HepG2 (cell line): ENCODE measurements around the gene TIGAR. TPM values are rescaled to one million over a fixed set of nuclear protein-coding genes. Genes with fewer than 3 reads are reported as not detected.

Source experiments
- ATAC-seq: fragments of 200-7000 bp; cut with Tn5 transposase; 3 replicates; pipeline ENCODE4 v1.9.1; 2020; ENCODE audit warnings: mild to moderate bottlenecking, moderate library complexity
- BruUV-seq: library from RNA; stranded (reverse); fragments of 400-500 nt; replicated peaks from 2 replicates; lab custom pipeline; 2021; lab: Mats Ljungman, UMichigan
- CTCF ChIA-PET: fragments of 300-600 bp; formaldehyde crosslinking; extraction: SDS; loops from one replicate; lab custom pipeline; 2021; ENCODE audit warnings: low total read pairs, inconsistent platforms, low intra/inter-chr PET ratio; lab: Yijun Ruan, JAX
- POLR2A ChIA-PET: fragments of 350-600 bp; sonication (Branson Sonifier 250); formaldehyde crosslinking; loops from one replicate; lab custom pipeline; 2020; ENCODE audit warnings: antibody characterized with exemption, inconsistent platforms; lab: Yijun Ruan, JAX
- DNase-seq: peaks from one replicate; pipeline ENCODE4 v3.0.0-alpha.2; 2015; ENCODE audit warnings: low spot score
- FAIRE-seq: peaks from 3 replicates; lab custom pipeline; 2011; peaks lifted over from hg19 to GRCh38; lab: Jason Lieb, UNC
- H2AFZ ChIP-seq: one replicate; pipeline ENCODE4 v1.6.1; 2011; ENCODE audit warnings: low read length, inconsistent platforms
- H3K27ac ChIP-seq: fragments of 300-600 bp; 3 replicates; pipeline ENCODE4 v1.8.0; 2011; ENCODE audit warnings: mixed run types, mild to moderate bottlenecking, mixed read lengths, low read length, inconsistent platforms; ENCODE audit not compliant: insufficient read depth; ENCODE audit errors: extremely low read length
- H3K27me3 ChIP-seq, 2 experiments: fragments of 200-600 bp in 1 of 2; 2 replicates in 1 of 2; 3 replicates in 1 of 2; pipeline versions ENCODE4 v1.6.0 to v1.8.0; 2011; ENCODE audit warnings: low read length in 2 of 2, mild to moderate bottlenecking in 2 of 2, moderate library complexity in 2 of 2, inconsistent platforms in 1 of 2; ENCODE audit not compliant: insufficient read depth in 2 of 2, control insufficient read depth in 1 of 2
- H3K36me3 ChIP-seq, 2 experiments: fragments of 200-600 bp in 1 of 2; replicated peaks in 1 of 2; 2 replicates in 1 of 2; 3 replicates in 1 of 2; pipeline versions ENCODE4 v1.5.1 to v1.8.0; 2011; ENCODE audit warnings: low read length in 2 of 2, inconsistent platforms in 1 of 2; ENCODE audit not compliant: insufficient read depth in 2 of 2, control insufficient read depth in 1 of 2
- H3K4me1 ChIP-seq: 2 replicates; pipeline ENCODE4 v1.5.1; 2012; ENCODE audit warnings: low read length, inconsistent platforms; ENCODE audit not compliant: insufficient read depth
- H3K4me2 ChIP-seq: 2 replicates; pipeline ENCODE4 v1.6.0; 2011; ENCODE audit warnings: low read depth, low read length, inconsistent platforms
- H3K4me3 ChIP-seq, 3 experiments: fragments of 200-600 bp in 1 of 3; sonication (generic), shearing (Covaris generic) in 1 of 3; replicated peaks in 1 of 3; 2 replicates each; pipeline ENCODE4 v1.5.1; 2011 to 2016; ENCODE audit warnings: low read length in 3 of 3, inconsistent platforms in 2 of 3, low read depth in 2 of 3, mild to moderate bottlenecking in 2 of 3, control low read depth in 1 of 3, mixed read lengths in 1 of 3; ENCODE audit not compliant: insufficient read depth in 1 of 3
- H3K79me2 ChIP-seq: one replicate; pipeline ENCODE4 v1.6.1; 2011; ENCODE audit warnings: low read length, inconsistent platforms; ENCODE audit not compliant: insufficient read depth
- H3K9ac ChIP-seq: 2 replicates; pipeline ENCODE4 v1.6.0; 2011; ENCODE audit warnings: mild to moderate bottlenecking, low read depth, low read length, inconsistent platforms; ENCODE audit not compliant: insufficient read depth
- H3K9me3 ChIP-seq: 2 replicates; pipeline ENCODE4 v1.5.1; 2012; ENCODE audit warnings: mild to moderate bottlenecking, low read length
- H4K20me1 ChIP-seq: 2 replicates; pipeline ENCODE4 v1.6.0; 2011; ENCODE audit warnings: inconsistent platforms, mild to moderate bottlenecking, low read length, moderate library complexity; ENCODE audit not compliant: insufficient read depth
- IRF2 ChIP-seq: IDR thresholded peaks from 2 replicates; pipeline ENCODE4 v1.6.1; 2018; ENCODE audit warnings: missing genetic modification reagents, missing compliant biosample characterization
- WGBS: methylation state at CpG from one replicate; pipeline ENCODE4 v1.1.6; 2017; ENCODE audit warnings: low lambda C conversion rate; 5-methylcytosine and 5-hydroxymethylcytosine counted together
- in situ Hi-C: cut with HindIII; loops from 2 replicates; pipeline ENCODE4 v1.10.0; 2017; ENCODE audit warnings: low pct_unique_long_range_greater_than_20kb; ENCODE audit not compliant: extremely low pct_ligation_motif_present
- intact Hi-C: fragments of 100-400 bp; cut with micrococcal nuclease; formaldehyde crosslinking; loops from one replicate; pipeline ENCODE4 v1.10.0; 2022; ENCODE audit not compliant: unreplicated experiment
- polyA plus RNA-seq, 8 experiments: library from polyadenylated mRNA; depleted of rRNA in 3 of 8; stranded (reverse) in 7 of 8; unstranded in 1 of 8; fragments of >200 nt; fragmentation: Illumina TruSeq in 4 of 8; extraction: Trizol in 4 of 8; gene quantifications; 2 replicates each; pipeline versions ENCODE4 v1.2.1 to v1.2.3, GENCODE V29; 2011 to 2016; ENCODE audit warnings: low read depth in 4 of 8, missing spikeins in 1 of 8, mixed read lengths in 1 of 8; ENCODE audit not compliant: insufficient read depth in 1 of 8
- total RNA-seq, 5 experiments: library from RNA; depleted of rRNA; stranded (reverse); fragments of >200 nt; fragmentation: Illumina TruSeq; extraction: Trizol; gene quantifications; 2 replicates each; pipeline ENCODE4 v1.2.3, GENCODE V29; 2016; ENCODE audit warnings: low read depth in 1 of 5
- TF ChIP-seq, protein P1 (sequence below): sonication (generic); formaldehyde crosslinking; IDR thresholded peaks from 2 replicates; pipeline ENCODE4 v1.4.0; 2020; ENCODE audit warnings: mild to moderate bottlenecking, missing genetic modification reagents
- TF ChIP-seq, protein P2 (sequence below): sonication (generic); formaldehyde crosslinking; conservative IDR thresholded peaks from 2 replicates; pipeline ENCODE4 v1.8.1; 2023; ENCODE audit warnings: missing genetic modification reagents
- TF ChIP-seq, protein P3 (sequence below), 2 experiments: sonication (generic) in 1 of 2; formaldehyde crosslinking in 1 of 2; IDR thresholded peaks; 2 replicates each; pipeline versions ENCODE4 v1.6.1 to v1.9.0; 2014 to 2022; ENCODE audit warnings: antibody characterized with exemption in 1 of 2, borderline replicate concordance in 1 of 2, inconsistent platforms in 1 of 2, low read depth in 1 of 2, missing genetic modification reagents in 1 of 2

Gene TIGAR
- total and polyA plus RNA-seq, 2 of the 13 experiments (the other 11 are each of a cell fraction or from before 2014, with no cell fraction given): 2.6 to 21.8 TPM

DNA sequence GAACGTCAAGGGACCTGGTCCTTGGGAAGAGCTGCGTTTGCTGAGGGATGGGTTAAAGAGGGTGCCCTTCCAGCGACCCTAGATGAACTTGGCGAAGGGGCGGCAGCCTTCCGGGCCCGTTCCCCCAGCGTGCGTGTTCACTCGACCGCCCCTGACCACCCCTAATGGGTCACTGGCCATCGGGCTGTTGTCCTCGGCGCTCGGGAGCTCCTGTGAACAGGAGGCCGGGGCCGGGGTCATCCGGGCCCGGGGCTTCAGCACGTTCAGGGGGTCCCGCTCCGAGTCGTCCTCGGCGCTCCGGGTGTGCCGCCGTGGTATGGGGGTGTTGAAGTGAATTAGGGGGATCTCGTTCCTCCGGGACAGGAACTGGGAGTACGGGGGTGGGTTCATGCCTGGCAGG is 49.3 kb downstream of the TIGAR start:
- H4K20me1 ChIP-seq: no peaks in the 10 kb centered on the region
- no peak for FAIRE-seq
- H2AFZ ChIP-seq: no peak overlapping the region
- H3K36me3 ChIP-seq: no peaks in the 10 kb centered on the region
- POLR2A ChIA-PET: no interaction called here
- H3K4me3 ChIP-seq: no peak overlapping the region
- in situ Hi-C loops (no loop called here), intact Hi-C loops (no loop called here)
- CTCF ChIA-PET: no interaction called here
- peaks cover 4 to 31% of the 10 kb centered on the region in 2 experiments; a peak in 3 of 5 replicates for H3K27me3 ChIP-seq
- no TSS peak for BruUV-seq
- no peak for ATAC-seq
- H3K79me2 ChIP-seq: no peaks in the 10 kb centered on the region
- no peak overlapping the region for H3K9ac ChIP-seq
- WGBS: 62% methylated on average over 20 of the region's 31 CpGs
- DNase-seq: no peak
- no peak overlapping the region for H3K27ac ChIP-seq
- no peaks in the 10 kb centered on the region for H3K9me3 ChIP-seq
- TF ChIP-seq, protein P1, sequence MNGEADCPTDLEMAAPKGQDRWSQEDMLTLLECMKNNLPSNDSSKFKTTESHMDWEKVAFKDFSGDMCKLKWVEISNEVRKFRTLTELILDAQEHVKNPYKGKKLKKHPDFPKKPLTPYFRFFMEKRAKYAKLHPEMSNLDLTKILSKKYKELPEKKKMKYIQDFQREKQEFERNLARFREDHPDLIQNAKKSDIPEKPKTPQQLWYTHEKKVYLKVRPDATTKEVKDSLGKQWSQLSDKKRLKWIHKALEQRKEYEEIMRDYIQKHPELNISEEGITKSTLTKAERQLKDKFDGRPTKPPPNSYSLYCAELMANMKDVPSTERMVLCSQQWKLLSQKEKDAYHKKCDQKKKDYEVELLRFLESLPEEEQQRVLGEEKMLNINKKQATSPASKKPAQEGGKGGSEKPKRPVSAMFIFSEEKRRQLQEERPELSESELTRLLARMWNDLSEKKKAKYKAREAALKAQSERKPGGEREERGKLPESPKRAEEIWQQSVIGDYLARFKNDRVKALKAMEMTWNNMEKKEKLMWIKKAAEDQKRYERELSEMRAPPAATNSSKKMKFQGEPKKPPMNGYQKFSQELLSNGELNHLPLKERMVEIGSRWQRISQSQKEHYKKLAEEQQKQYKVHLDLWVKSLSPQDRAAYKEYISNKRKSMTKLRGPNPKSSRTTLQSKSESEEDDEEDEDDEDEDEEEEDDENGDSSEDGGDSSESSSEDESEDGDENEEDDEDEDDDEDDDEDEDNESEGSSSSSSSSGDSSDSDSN: no peak
- no peak for TF ChIP-seq IRF2 (CRISPR knock-in tag)
- TF ChIP-seq, protein P2, sequence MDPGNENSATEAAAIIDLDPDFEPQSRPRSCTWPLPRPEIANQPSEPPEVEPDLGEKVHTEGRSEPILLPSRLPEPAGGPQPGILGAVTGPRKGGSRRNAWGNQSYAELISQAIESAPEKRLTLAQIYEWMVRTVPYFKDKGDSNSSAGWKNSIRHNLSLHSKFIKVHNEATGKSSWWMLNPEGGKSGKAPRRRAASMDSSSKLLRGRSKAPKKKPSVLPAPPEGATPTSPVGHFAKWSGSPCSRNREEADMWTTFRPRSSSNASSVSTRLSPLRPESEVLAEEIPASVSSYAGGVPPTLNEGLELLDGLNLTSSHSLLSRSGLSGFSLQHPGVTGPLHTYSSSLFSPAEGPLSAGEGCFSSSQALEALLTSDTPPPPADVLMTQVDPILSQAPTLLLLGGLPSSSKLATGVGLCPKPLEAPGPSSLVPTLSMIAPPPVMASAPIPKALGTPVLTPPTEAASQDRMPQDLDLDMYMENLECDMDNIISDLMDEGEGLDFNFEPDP: no peak
- TF ChIP-seq, protein P3, sequence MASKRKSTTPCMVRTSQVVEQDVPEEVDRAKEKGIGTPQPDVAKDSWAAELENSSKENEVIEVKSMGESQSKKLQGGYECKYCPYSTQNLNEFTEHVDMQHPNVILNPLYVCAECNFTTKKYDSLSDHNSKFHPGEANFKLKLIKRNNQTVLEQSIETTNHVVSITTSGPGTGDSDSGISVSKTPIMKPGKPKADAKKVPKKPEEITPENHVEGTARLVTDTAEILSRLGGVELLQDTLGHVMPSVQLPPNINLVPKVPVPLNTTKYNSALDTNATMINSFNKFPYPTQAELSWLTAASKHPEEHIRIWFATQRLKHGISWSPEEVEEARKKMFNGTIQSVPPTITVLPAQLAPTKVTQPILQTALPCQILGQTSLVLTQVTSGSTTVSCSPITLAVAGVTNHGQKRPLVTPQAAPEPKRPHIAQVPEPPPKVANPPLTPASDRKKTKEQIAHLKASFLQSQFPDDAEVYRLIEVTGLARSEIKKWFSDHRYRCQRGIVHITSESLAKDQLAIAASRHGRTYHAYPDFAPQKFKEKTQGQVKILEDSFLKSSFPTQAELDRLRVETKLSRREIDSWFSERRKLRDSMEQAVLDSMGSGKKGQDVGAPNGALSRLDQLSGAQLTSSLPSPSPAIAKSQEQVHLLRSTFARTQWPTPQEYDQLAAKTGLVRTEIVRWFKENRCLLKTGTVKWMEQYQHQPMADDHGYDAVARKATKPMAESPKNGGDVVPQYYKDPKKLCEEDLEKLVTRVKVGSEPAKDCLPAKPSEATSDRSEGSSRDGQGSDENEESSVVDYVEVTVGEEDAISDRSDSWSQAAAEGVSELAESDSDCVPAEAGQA (IDR thresholded peaks at IDR 0.05; ENCODE audit: low read depth): no peak
- TF ChIP-seq, protein P3 (CRISPR knock-in tag; IDR thresholded peaks at IDR 0.05; ENCODE audit: borderline replicate concordance): no peak
- TF ChIP-seq, all 625 proteins: peak for 0
- Histone ChIP-seq H3K4me2 (no peak overlapping the region), H3K4me1 (peaks cover 6% of the 10 kb centered on the region)
